ENCODE data around the gene LDLRAP1. TPM values are rescaled to one million over a fixed set of nuclear protein-coding genes. Genes with fewer than 3 reads are reported as not detected.

The LDLRAP1 gene
- total and polyA plus RNA-seq, 2 donors (not counting 1 experiment from before 2014, with no cell fraction given): 22.7 to 24.3 TPM

GRCh38 chr1:25568090-25568833 lies 24.9 kb downstream of the LDLRAP1 start:
- Histone ChIP-seq H3K79me2 (ENCODE audit: control insufficient read depth, insufficient read depth, low read length) (no peaks in the 10 kb centered on the region), H2AFZ (ENCODE audit: insufficient read depth, low read depth, low read length, poor library complexity, severe bottlenecking) (no peak overlapping the region), H3K4me3 (ENCODE audit: control extremely low read depth in 1 of 5, extremely low read depth in 1 of 5, insufficient read depth in 1 of 5, low read depth in 2 of 5, low read length in 4 of 5) (no peak overlapping the region), H3K9ac (ENCODE audit: low read length) (no peak overlapping the region), H3K27me3 (replicated peaks in 1 of 4; ENCODE audit: control extremely low read depth in 1 of 4, control insufficient read depth in 3 of 4, insufficient read depth in 4 of 4, low read length in 3 of 4) (peaks cover 0 to 9% (median 0%) of the 10 kb centered on the region in 4 experiments), H3K36me3 (replicated peaks in 1 of 2; ENCODE audit: control extremely low read depth in 1 of 2, control insufficient read depth in 1 of 2, extremely low read depth in 1 of 2, insufficient read depth in 2 of 2, low read length in 1 of 2) (peaks cover 0 to 5% of the 10 kb centered on the region in 2 experiments), H3K27ac (ENCODE audit: low read length in 2 of 2) (no peak overlapping the region), H4K20me1 (ENCODE audit: control insufficient read depth, insufficient read depth, low read length, poor library complexity, severe bottlenecking) (no peaks in the 10 kb centered on the region), H3K9me3 (ENCODE audit: control extremely low read depth in 1 of 3, control insufficient read depth in 2 of 3, insufficient read depth in 1 of 3, low read length in 2 of 3) (no peaks in the 10 kb centered on the region), H3K4me2 (replicated peaks; ENCODE audit: low read depth, low read length, poor library complexity, severe bottlenecking) (no peak overlapping the region), H3K4me1 (ENCODE audit: control insufficient read depth in 2 of 2, insufficient read depth in 2 of 2, low read length in 2 of 2) (peaks cover 8 to 10% of the 10 kb centered on the region in 2 donors)
- H3K9me3 Mint-ChIP-seq (ENCODE audit: insufficient read depth): no peaks in the 10 kb centered on the region
- intact Hi-C loops (cut with micrococcal nuclease): no loop called here
- TF ChIP-seq, protein P1, sequence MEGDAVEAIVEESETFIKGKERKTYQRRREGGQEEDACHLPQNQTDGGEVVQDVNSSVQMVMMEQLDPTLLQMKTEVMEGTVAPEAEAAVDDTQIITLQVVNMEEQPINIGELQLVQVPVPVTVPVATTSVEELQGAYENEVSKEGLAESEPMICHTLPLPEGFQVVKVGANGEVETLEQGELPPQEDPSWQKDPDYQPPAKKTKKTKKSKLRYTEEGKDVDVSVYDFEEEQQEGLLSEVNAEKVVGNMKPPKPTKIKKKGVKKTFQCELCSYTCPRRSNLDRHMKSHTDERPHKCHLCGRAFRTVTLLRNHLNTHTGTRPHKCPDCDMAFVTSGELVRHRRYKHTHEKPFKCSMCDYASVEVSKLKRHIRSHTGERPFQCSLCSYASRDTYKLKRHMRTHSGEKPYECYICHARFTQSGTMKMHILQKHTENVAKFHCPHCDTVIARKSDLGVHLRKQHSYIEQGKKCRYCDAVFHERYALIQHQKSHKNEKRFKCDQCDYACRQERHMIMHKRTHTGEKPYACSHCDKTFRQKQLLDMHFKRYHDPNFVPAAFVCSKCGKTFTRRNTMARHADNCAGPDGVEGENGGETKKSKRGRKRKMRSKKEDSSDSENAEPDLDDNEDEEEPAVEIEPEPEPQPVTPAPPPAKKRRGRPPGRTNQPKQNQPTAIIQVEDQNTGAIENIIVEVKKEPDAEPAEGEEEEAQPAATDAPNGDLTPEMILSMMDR (IDR thresholded peaks at IDR 0.05): no peak
- TF ChIP-seq EZH2 (IDR thresholded peaks at IDR 0.05; ENCODE audit: borderline replicate concordance, insufficient read depth, low read depth, low read length, poor library complexity, severe bottlenecking): no peak
- DNase-seq (no peak), ATAC-seq (ENCODE audit: low read depth) (no peak)
- H3K27me3 Mint-ChIP-seq: no peaks in the 10 kb centered on the region
- no peak overlapping the region for H3K4me3 Mint-ChIP-seq
- H3K4me1 Mint-ChIP-seq: peaks cover 15% of the 10 kb centered on the region
- no peak overlapping the region for H3K27ac Mint-ChIP-seq
- ChIA-PET CTCF (no interaction called here), POLR2A (no interaction called here)
- 77% methylated on average over 19 of the region's 21 CpGs for WGBS (ENCODE audit: insufficient coverage)

DNA sequence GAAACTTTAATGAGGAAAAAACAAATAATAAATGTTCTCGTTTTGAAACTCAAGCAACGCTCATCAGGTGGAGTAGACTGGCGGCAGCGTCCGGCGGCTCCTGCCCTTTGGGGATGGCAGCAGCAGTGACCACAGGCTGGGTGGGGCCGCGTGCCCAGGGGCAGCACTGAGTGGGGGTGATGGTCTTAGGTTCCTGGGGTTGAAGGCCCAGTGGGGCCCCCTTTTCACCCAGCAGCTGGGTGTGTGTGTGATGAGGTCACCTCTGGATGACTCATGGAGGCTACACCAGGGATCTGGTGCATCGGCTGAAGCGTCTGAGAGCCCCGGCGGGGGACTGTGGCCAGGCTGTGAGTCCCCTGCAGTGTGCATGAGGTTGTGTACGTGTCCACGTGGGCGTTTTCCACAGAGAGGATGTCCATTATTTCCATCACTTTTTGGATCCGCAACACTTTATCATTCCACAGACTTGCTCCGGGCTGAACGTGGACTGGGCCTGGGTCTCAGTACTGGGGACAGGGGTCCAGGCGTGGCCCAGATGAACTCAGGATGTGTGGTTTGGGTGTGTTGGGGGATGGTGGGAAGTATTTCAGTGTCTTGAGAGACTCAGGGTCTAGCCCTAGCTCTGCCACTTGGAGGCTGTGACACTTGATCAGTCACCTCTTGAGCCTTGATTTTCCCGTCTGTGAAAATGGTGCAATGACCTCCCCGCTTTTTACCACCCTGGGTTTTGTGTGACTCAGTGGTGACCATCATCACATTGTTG lies 25.6 kb downstream of the LDLRAP1 start:
- Histone ChIP-seq H3K27me3 (replicated peaks in 1 of 4; ENCODE audit: control extremely low read depth in 1 of 4, control insufficient read depth in 3 of 4, insufficient read depth in 4 of 4, low read length in 3 of 4) (peaks cover 0 to 9% (median 0%) of the 10 kb centered on the region in 4 experiments), H3K27ac (ENCODE audit: low read length in 2 of 2) (no peak overlapping the region), H3K4me3 (ENCODE audit: control extremely low read depth in 1 of 5, extremely low read depth in 1 of 5, insufficient read depth in 1 of 5, low read depth in 2 of 5, low read length in 4 of 5) (no peak overlapping the region), H2AFZ (ENCODE audit: insufficient read depth, low read depth, low read length, poor library complexity, severe bottlenecking) (no peak overlapping the region), H3K79me2 (ENCODE audit: control insufficient read depth, insufficient read depth, low read length) (no peaks in the 10 kb centered on the region), H3K4me1 (ENCODE audit: control insufficient read depth in 2 of 2, insufficient read depth in 2 of 2, low read length in 2 of 2) (peaks cover 8 to 10% of the 10 kb centered on the region in 2 donors), H3K9ac (ENCODE audit: low read length) (no peak overlapping the region), H3K36me3 (replicated peaks in 1 of 2; ENCODE audit: control extremely low read depth in 1 of 2, control insufficient read depth in 1 of 2, extremely low read depth in 1 of 2, insufficient read depth in 2 of 2, low read length in 1 of 2) (peaks cover 0 to under 1% of the 10 kb centered on the region in 2 experiments), H4K20me1 (ENCODE audit: control insufficient read depth, insufficient read depth, low read length, poor library complexity, severe bottlenecking) (no peaks in the 10 kb centered on the region), H3K4me2 (replicated peaks; ENCODE audit: low read depth, low read length, poor library complexity, severe bottlenecking) (no peak overlapping the region), H3K9me3 (ENCODE audit: control extremely low read depth in 1 of 3, control insufficient read depth in 2 of 3, insufficient read depth in 1 of 3, low read length in 2 of 3) (no peaks in the 10 kb centered on the region)
- POLR2A ChIA-PET: no interaction called here
- peaks cover 14% of the 10 kb centered on the region for H3K4me1 Mint-ChIP-seq
- ATAC-seq (ENCODE audit: low read depth) (no peak), DNase-seq (no peak)
- no peak overlapping the region for H3K4me3 Mint-ChIP-seq
- intact Hi-C loops (cut with micrococcal nuclease): no loop called here
- no peak for TF ChIP-seq EZH2 (IDR thresholded peaks at IDR 0.05; ENCODE audit: borderline replicate concordance, insufficient read depth, low read depth, low read length, poor library complexity, severe bottlenecking)
- TF ChIP-seq, protein P1 (IDR thresholded peaks at IDR 0.05): no peak
- H3K27ac Mint-ChIP-seq: no peak overlapping the region
- H3K27me3 Mint-ChIP-seq: no peaks in the 10 kb centered on the region
- H3K9me3 Mint-ChIP-seq (ENCODE audit: insufficient read depth): no peaks in the 10 kb centered on the region
- 90% methylated on average over 20 of the region's 21 CpGs for WGBS (ENCODE audit: insufficient coverage)
- CTCF ChIA-PET: no interaction called here

Measured in B cell (primary cell).